Smooth muscle cell (in vitro differentiated cells): Measurements from ENCODE around the gene EPHA3. TPM values are rescaled to one million over a fixed set of nuclear protein-coding genes. Genes with fewer than 3 reads are reported as not detected.

Experiments used
- DNase-seq: peaks from one replicate; lab custom pipeline; 2025; ENCODE audit not compliant: unreplicated experiment; lab: John Stamatoyannopoulos, UW
- H2AFZ ChIP-seq: fragments of 200-600 bp; sonication (generic); 2 replicates; pipeline ENCODE4 v1.6.0; 2016; ENCODE audit warnings: antibody characterized with exemption, low read depth, mild to moderate bottlenecking
- H3F3A ChIP-seq: fragments of 200-600 bp; sonication (generic); 2 replicates; pipeline ENCODE4 v1.6.0; 2017; ENCODE audit warnings: antibody characterized with exemption, low read depth
- H3K27ac ChIP-seq: fragments of 200-600 bp; sonication (generic); 2 replicates; pipeline ENCODE4 v1.5.1; 2016; ENCODE audit warnings: low read depth, mild to moderate bottlenecking
- H3K27me3 ChIP-seq: fragments of 200-600 bp; sonication (generic); 2 replicates; pipeline ENCODE4 v1.6.1; 2016; ENCODE audit warnings: low read depth, mild to moderate bottlenecking
- H3K36me3 ChIP-seq: fragments of 200-600 bp; sonication (generic); 2 replicates; pipeline ENCODE4 v1.5.1; 2016; ENCODE audit warnings: low read depth
- H3K4me1 ChIP-seq: fragments of 200-600 bp; sonication (generic); 2 replicates; pipeline ENCODE4 v1.5.1; 2016; ENCODE audit warnings: low read depth
- H3K4me2 ChIP-seq: fragments of 200-600 bp; sonication (generic); 2 replicates; pipeline ENCODE4 v1.6.0; 2016; ENCODE audit warnings: mild to moderate bottlenecking
- H3K4me3 ChIP-seq: fragments of 200-600 bp; sonication (generic); 2 replicates; pipeline ENCODE4 v1.5.1; 2016; ENCODE audit warnings: mild to moderate bottlenecking
- H3K79me2 ChIP-seq: fragments of 200-600 bp; sonication (generic); 2 replicates; pipeline ENCODE4 v1.6.0; 2016; ENCODE audit warnings: low read depth, mild to moderate bottlenecking
- H3K9ac ChIP-seq: fragments of 200-600 bp; sonication (generic); 2 replicates; pipeline ENCODE4 v1.6.0; 2016; ENCODE audit warnings: low read depth
- H3K9me3 ChIP-seq: fragments of 200-600 bp; sonication (generic); replicated peaks from 2 replicates; pipeline ENCODE4 v1.5.1; 2016; ENCODE audit warnings: low read depth
- H4K20me1 ChIP-seq: fragments of 200-600 bp; sonication (generic); 2 replicates; pipeline ENCODE4 v1.6.0; 2016; ENCODE audit warnings: low read depth
- WGBS: methylation state at CpG from one replicate; pipeline ENCODE4 v1.1.7; 2016; ENCODE audit warnings: low lambda C conversion rate; 5-methylcytosine and 5-hydroxymethylcytosine counted together
- polyA plus RNA-seq: library from polyadenylated mRNA; unstranded; fragments of >200 nt; fragmentation: Nextera tagmentation; extraction: Ambion mirVana; gene quantifications from 2 replicates; pipeline ENCODE4 v1.2.1, GENCODE V29; 2016
- total RNA-seq: library from RNA; depleted of rRNA; stranded (reverse); fragments of >200 nt; gene quantifications from 2 replicates; pipeline ENCODE4 v1.2.3, GENCODE V29; 2014
- TF ChIP-seq, protein P1 (sequence below): fragments of 200-600 bp; sonication (generic); IDR thresholded peaks from 2 replicates; pipeline ENCODE4 v1.5.1; 2017; ENCODE audit warnings: borderline replicate concordance, mild to moderate bottlenecking, antibody characterized with exemption; ENCODE audit not compliant: insufficient read depth, poor library complexity, severe bottlenecking

EPHA3 gene
- total and polyA plus RNA-seq, 2 experiments from 2014 or later = 0.62 to 1.7 TPM

DNA sequence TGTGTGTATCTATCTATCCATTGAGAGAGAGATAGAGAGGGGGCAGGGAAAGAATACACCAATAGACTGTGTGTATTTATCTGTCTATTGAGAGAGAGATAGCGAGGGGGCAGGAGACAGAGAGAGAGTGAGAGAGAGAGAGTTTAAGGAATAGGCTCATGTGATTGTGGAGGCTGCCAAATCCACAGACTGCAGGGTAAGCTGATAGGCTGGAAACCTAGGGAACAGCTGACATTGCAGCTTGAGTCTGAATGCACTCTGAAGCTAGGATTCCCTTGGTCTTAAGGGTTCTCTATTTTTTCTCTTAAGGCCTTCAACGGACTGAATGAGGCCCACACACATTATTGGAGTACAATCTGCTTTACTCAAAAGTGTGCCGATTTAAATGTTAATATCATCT lies 255.8 kb downstream of the EPHA3 start:
- Histone ChIP-seq H3K9ac (no peak overlapping the region), H3K79me2 (no peaks in the 10 kb centered on the region), H3K9me3 (no peaks in the 10 kb centered on the region), H4K20me1 (no peaks in the 10 kb centered on the region), H3K4me2 (no peak overlapping the region), H3K27ac (no peak overlapping the region), H3F3A (no peaks in the 10 kb centered on the region), H3K36me3 (no peaks in the 10 kb centered on the region), H3K4me3 (no peak overlapping the region), H2AFZ (no peak overlapping the region), H3K27me3 (no peaks in the 10 kb centered on the region), H3K4me1 (no peaks in the 10 kb centered on the region)
- 89% methylated on average over 3 of the region's 3 CpGs for WGBS
- TF ChIP-seq, protein P1, sequence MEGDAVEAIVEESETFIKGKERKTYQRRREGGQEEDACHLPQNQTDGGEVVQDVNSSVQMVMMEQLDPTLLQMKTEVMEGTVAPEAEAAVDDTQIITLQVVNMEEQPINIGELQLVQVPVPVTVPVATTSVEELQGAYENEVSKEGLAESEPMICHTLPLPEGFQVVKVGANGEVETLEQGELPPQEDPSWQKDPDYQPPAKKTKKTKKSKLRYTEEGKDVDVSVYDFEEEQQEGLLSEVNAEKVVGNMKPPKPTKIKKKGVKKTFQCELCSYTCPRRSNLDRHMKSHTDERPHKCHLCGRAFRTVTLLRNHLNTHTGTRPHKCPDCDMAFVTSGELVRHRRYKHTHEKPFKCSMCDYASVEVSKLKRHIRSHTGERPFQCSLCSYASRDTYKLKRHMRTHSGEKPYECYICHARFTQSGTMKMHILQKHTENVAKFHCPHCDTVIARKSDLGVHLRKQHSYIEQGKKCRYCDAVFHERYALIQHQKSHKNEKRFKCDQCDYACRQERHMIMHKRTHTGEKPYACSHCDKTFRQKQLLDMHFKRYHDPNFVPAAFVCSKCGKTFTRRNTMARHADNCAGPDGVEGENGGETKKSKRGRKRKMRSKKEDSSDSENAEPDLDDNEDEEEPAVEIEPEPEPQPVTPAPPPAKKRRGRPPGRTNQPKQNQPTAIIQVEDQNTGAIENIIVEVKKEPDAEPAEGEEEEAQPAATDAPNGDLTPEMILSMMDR = no peak
- DNase-seq = no peak

- no peaks in the 10 kb centered on the region for H3K9me3 ChIP-seq
- H3K4me1 ChIP-seq = no peaks in the 10 kb centered on the region
- H3K27ac ChIP-seq = no peak overlapping the region
- H3K4me2 ChIP-seq = no peak overlapping the region
- TF ChIP-seq, protein P1 = no peak
- no peaks in the 10 kb centered on the region for H3K79me2 ChIP-seq
- no peak overlapping the region for H3K4me3 ChIP-seq
- DNase-seq = no peak
- H3K27me3 ChIP-seq = no peaks in the 10 kb centered on the region
- no peak overlapping the region for H3K9ac ChIP-seq
- no peak overlapping the region for H2AFZ ChIP-seq
- H4K20me1 ChIP-seq = no peaks in the 10 kb centered on the region
- no peaks in the 10 kb centered on the region for H3F3A ChIP-seq
- no peaks in the 10 kb centered on the region for H3K36me3 ChIP-seq
Observed at GRCh38 chr3:89364314-89364713, 256.9 kb downstream of the EPHA3 start.

GRCh38 chr3:89367166-89367565 lies 259.7 kb downstream of the EPHA3 start:
- no peak overlapping the region for H3K4me3 ChIP-seq
- no peaks in the 10 kb centered on the region for H4K20me1 ChIP-seq
- TF ChIP-seq, protein P1 = no peak
- no peaks in the 10 kb centered on the region for H3K27me3 ChIP-seq
- H3F3A ChIP-seq = no peaks in the 10 kb centered on the region
- no peaks in the 10 kb centered on the region for H3K79me2 ChIP-seq
- no peaks in the 10 kb centered on the region for H3K36me3 ChIP-seq
- no peak overlapping the region for H3K27ac ChIP-seq
- no peak overlapping the region for H2AFZ ChIP-seq
- H3K9me3 ChIP-seq = no peaks in the 10 kb centered on the region
- no peak for DNase-seq
- H3K9ac ChIP-seq = no peak overlapping the region
- H3K4me1 ChIP-seq = no peaks in the 10 kb centered on the region
- no peak overlapping the region for H3K4me2 ChIP-seq
- 88% methylated on average over 3 of the region's 3 CpGs for WGBS

GRCh38 chr3:89368846-89369245 lies 261.4 kb downstream of the EPHA3 start:
- Histone ChIP-seq H3F3A (no peaks in the 10 kb centered on the region), H2AFZ (no peak overlapping the region), H3K27me3 (no peaks in the 10 kb centered on the region), H3K9me3 (no peaks in the 10 kb centered on the region), H3K4me3 (no peak overlapping the region), H3K9ac (no peak overlapping the region), H3K36me3 (no peaks in the 10 kb centered on the region), H4K20me1 (no peaks in the 10 kb centered on the region), H3K4me1 (no peaks in the 10 kb centered on the region), H3K4me2 (no peak overlapping the region), H3K79me2 (no peaks in the 10 kb centered on the region), H3K27ac (no peak overlapping the region)
- TF ChIP-seq, protein P1 = no peak
- WGBS = 91% methylated on average over 3 of the region's 3 CpGs
- no peak for DNase-seq
